Activated CD4-positive, alpha-beta T cell treated with anti-CD3 and anti-CD28 coated beads for 48 hours (primary cell): ENCODE measurements around the gene MICAL2.

Experiments
- DNase-seq: peaks from one replicate; pipeline ENCODE4 v3.0.0-alpha.2; 2020

Gene MICAL2

GRCh38 chr11:12212821-12213185, 102.4 kb downstream of the MICAL2 start:
- DNase-seq: no peak

DNA sequence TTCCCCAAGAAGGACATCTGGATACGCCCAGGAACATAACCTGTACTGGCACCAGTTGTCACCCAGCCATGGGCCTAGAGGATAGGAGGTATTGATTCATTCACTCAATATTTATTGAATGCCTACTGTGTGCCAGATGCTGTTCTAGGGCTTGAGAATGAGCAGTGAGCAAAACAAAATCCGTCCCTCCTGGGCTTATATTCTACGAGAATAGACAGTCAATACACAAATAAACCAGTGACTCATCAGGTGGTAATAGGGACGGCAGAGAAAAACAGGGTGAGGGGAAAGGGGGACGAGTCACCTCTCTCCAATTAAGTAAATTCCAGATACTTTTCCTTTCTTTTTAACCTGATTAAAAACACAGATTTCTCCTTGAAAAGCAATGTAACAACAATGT, 103.5 kb downstream of the MICAL2 start:
- DNase-seq: no peak

- no peak for DNase-seq
Measured at GRCh38 chr11:12214751-12215150, 104.4 kb downstream of the MICAL2 start.

DNA sequence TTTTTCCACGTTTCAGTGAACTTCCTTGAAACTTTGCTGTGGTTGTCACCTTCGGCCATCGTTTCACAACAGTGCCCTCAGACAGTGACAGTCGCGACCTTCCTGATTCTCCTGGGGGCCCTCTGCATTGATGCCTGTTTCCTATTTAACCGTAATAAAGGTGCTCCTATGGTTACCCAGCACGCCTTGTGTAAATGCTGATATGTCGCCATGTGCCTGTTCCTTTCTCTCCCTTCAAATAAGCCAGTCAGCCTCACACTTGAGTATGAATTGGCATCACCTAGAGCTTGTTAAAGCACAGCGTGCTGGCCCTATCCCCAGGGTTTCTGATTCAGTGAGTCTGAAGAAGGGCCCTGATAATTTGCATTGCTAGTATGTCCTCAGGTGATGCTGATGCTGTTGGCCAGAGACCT, 104.8 kb downstream of the MICAL2 start:
- DNase-seq: no peak

- no peak for DNase-seq
Measured at GRCh38 chr11:12216041-12216451, 105.7 kb downstream of the MICAL2 start.

- no peak for DNase-seq
Measured at GRCh38 chr11:12216671-12217374, 106.4 kb downstream of the MICAL2 start.

GRCh38 chr11:12217879-12218278, 107.5 kb downstream of the MICAL2 start:
- DNase-seq: no peak

GRCh38 chr11:12218909-12219308, 108.5 kb downstream of the MICAL2 start:
- no peak for DNase-seq

GRCh38 chr11:12219757-12220156, 109.4 kb downstream of the MICAL2 start:
- DNase-seq: no peak

GRCh38 chr11:12220305-12220704, 109.9 kb downstream of the MICAL2 start:
- no peak for DNase-seq

DNA sequence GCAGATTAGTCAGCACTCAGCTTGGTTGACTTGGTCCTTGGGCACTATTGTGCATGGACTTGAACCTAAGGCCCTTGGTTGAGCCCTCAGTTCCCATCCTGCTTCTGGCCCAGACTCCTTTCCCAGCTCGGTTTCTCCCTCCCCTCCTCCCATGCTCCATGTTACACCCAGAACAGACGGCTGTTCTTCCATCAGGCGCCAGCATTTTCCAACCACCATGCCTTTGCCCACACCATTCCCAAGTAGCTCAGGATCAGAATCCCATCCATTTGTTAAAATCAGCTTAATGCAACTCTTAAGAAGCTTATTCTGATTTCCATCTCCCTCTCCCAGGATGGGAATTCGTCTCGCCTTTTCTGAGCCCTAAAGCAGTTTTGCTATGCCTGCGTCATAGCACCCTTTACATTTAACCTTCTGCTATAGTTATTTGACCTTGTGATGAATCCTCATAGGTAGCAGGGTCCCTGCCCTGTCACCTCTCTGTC, 110.7 kb downstream of the MICAL2 start:
- DNase-seq: no peak

GRCh38 chr11:12222055-12222792, 111.8 kb downstream of the MICAL2 start:
- no peak for DNase-seq

DNA sequence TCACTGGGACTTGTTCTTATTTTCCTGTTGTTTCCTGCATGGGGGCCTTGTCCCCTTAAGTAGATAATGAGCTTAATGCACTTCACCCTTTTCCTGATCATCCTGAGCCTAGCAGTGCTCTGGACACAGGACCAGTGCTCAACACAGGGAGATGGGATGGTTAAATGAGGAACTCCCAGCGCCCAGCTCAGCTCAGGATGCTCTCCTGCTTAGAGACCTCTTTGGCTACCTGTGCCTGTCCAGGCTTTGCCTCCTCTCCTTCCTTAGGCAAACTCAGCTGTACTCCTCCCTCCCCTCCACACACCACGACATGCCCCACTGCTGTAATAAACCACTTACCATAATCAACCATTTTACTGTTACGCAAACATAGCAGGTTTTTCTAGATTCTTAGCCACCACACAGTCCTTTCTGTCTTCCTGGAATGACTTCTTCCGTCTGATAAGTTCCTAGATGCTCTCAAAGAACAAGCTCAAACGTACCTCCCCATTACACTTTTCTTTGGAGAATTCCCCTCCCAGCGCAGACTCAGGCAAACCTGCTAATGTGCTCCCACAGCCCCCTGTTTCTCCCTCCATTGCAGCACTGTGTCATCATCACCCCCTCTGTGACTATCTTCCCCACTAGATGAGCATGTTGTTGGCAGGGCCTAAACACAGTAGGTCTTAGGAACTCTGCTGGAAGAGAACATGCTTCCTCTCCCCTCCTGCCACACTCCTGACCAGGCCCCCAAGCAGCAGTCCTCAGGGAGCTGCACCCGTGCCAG, 113.6 kb downstream of the MICAL2 start:
- no peak for DNase-seq

DNA sequence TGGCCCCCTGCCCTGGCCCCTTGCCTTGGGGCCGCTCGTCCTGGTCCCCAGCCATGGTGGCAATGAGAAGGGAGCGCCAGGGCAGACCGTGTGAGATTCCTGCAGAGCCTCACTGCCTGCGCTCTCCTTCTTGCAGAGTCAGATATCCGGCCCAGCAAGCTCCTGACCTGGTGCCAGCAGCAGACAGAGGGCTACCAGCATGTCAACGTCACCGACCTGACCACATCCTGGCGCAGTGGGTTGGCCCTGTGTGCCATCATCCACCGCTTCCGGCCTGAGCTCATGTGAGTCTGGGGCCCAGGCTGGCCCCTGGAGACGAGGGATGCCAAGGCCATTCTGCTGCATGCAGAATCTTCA, 114.1 kb downstream of the MICAL2 start:
- peak; percentile 93 for DNase-seq

GRCh38 chr11:12225046-12225739, 114.8 kb downstream of the MICAL2 start:
- no peak for DNase-seq

GRCh38 chr11:12226093-12226492, 115.7 kb downstream of the MICAL2 start:
- no peak for DNase-seq

DNA sequence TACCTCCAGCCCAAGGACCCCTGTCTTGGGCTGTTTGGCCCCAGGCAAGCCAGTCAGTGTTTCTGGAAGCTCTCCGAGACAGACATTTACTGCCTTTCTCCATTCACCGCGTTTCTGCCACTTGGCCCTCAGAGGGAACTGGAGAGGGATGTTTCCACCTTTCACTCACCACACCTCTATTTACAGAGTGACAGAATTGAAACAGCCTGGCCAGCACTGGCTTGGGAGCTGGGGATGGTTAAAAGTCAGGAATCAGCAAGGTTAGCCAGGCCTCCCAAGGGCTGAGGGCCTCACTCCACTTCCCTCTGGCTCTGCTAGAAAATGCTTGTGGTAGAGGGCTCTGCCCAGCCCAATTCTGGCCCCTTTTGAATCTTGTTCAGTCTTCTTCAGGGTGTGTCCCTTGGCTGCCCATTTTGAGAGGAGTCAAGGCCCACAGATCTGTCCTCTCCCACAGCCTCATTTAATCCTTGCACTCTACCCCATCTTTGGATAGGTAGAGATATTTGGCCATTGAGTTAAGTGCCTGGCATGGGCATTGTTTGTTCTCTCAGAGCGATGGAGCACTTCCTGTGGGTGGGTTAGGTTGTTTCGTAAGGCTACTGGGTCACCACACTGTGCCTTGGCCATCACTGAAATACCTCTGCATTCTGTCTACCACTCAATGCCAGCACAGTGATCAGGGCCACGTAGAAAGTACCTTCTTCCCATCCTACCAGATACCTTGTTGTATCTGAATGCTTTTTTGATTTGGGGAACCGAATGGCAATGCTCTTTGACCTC, 119.2 kb downstream of the MICAL2 start:
- no peak for DNase-seq

- DNase-seq: no peak
Measured at GRCh38 chr11:12232160-12232559, 121.8 kb downstream of the MICAL2 start.

GRCh38 chr11:12232817-12233601, 122.6 kb downstream of the MICAL2 start:
- DNase-seq: no peak

GRCh38 chr11:12233602-12233925, 123.2 kb downstream of the MICAL2 start:
- no peak for DNase-seq

- no peak for DNase-seq
Measured at GRCh38 chr11:12234221-12234620, 123.8 kb downstream of the MICAL2 start.

DNA sequence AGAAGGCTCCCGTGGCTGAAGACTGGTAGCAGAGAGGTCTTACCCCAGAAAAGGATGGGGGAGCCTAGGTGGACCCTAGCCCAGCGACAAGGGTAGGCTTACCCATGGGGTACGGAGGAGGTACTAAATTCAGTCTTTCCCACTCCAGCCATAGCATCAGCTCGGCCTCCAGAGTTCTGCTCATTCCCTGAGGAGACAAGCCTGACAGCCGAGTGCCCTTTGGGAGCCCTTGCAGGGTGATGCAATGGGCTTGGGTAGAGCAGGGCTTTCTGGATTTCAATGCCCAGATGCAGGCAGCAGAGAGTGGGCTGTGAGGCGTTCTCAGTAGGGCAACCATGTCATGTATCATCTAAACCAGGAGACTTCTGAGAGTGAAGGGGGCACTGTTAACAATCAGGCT, 124.7 kb downstream of the MICAL2 start:
- no peak for DNase-seq
